ENCODE data around the gene LBHD2. TPM values are rescaled to one million over a fixed set of nuclear protein-coding genes. Genes with fewer than 3 reads are reported as not detected.

LBHD2 gene
- total and polyA plus RNA-seq, 2 of the 8 experiments (the other 6 are each of a cell fraction or from before 2014, with no cell fraction given), result not detected

DNA sequence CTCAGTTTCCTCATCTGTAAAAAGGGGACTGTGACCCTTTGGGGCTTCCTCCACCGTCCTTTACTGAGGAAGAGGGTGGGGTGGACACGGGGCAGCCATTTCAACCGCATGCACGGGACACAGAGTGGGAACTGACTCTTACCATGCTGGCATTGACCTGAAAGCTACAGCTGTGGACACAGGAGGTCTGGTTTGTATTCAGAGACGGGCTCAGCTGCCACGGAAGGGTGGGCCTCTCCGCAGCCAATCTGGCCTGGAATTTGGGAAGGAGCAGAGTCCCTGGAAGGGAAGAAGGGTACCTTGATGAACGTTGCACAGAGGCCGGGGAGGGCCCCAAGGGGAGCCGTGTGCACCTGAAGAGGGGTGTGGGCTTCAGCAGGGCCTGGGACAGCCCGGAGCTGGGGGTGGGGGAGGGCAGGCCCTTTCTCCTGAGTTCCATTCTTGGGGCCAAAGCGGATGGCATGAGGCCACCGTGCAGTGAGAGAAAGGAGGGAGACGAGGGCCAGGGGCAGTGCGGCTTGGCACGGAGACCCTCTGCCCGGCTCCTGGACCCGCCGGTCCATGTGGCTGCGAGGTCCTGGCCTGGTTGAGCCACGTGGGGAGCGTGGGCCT lies 53.8 kb downstream of the LBHD2 start:
- Histone ChIP-seq H4K8ac (ENCODE audit: extremely low read depth, insufficient read depth, low read length) (peak overlapping the region; percentile 58), H2BK5ac (ENCODE audit: low read depth, low read length) (peak overlapping the region; percentile 7; the same call in 1 of the 2 replicates), H3K4me3 (ENCODE audit: extremely low read depth in 1 of 4, insufficient read depth in 2 of 4, low read depth in 3 of 4, low read length in 4 of 4) (no peak overlapping the region), H3K14ac (ENCODE audit: insufficient read length) (no peak overlapping the region), H2BK12ac (ENCODE audit: low read depth, low read length) (peak overlapping the region; percentile 92; the same call in 1 of the 2 replicates), H3K23me2 (ENCODE audit: low read depth, low read length) (peaks cover 13% of the 10 kb centered on the region; the same call in 1 of the 2 replicates), H3K9me3 (ENCODE audit: insufficient read depth in 2 of 2, low read depth in 1 of 2, low read length in 1 of 2) (no peaks in the 10 kb centered on the region), H3K56ac (replicated peaks; ENCODE audit: insufficient read length, low read depth, low read length) (no peak overlapping the region), H4K91ac (replicated peaks; ENCODE audit: insufficient read length, low read length) (peak overlapping the region; percentile 44), H3K4ac (replicated peaks; ENCODE audit: insufficient read length, low read depth, low read length) (no peak overlapping the region), H2AK5ac (ENCODE audit: low read depth, low read length) (peak overlapping the region; percentile 83), H4K20me1 (replicated peaks in 1 of 2; ENCODE audit: control insufficient read depth in 1 of 2, insufficient read depth in 2 of 2, low read length in 2 of 2) (peaks cover 0 to 5% of the 10 kb centered on the region in 2 experiments), H3K9ac (replicated peaks in 1 of 4; ENCODE audit: extremely low read depth in 1 of 4, low read depth in 3 of 4, low read length in 3 of 4) (no peak overlapping the region), H2BK20ac (ENCODE audit: low read length) (no peak overlapping the region), H2BK120ac (replicated peaks; ENCODE audit: low read depth, low read length) (no peak overlapping the region), H2BK15ac (ENCODE audit: low read length) (peak overlapping the region; percentile 92; the same call in 1 of the 2 replicates), H3K36me3 (ENCODE audit: control insufficient read depth in 2 of 4, insufficient read depth in 4 of 4, low read length in 3 of 4) (peaks cover 3 to 10% (median 6%) of the 10 kb centered on the region in 4 experiments; a peak in 6 of 8 replicates), H3K27ac (ENCODE audit: low read depth, low read length) (no peak overlapping the region), H3K79me2 (ENCODE audit: control insufficient read depth in 1 of 2, insufficient read depth in 2 of 2, low read length in 2 of 2) (no peaks in the 10 kb centered on the region), H3K4me2 (ENCODE audit: insufficient read depth in 1 of 2, low read depth in 2 of 2, low read length in 2 of 2) (peak overlapping the region; percentile 82 to 86; a peak in 2 of 4 replicates), H3K79me1 (ENCODE audit: low read depth, low read length) (no peaks in the 10 kb centered on the region), H2AFZ (ENCODE audit: low read length) (no peak overlapping the region), H4K5ac (ENCODE audit: insufficient read length, low read depth, low read length) (no peak overlapping the region), H3K18ac (ENCODE audit: extremely low read depth, low read length) (peak overlapping the region; percentile 60), H3K4me1 (replicated peaks in 1 of 4; ENCODE audit: control insufficient read depth in 3 of 4, insufficient read depth in 4 of 4, low read length in 3 of 4) (peaks cover 0 to 11% (median 6%) of the 10 kb centered on the region in 4 experiments; a peak in 6 of 7 replicates), H3K23ac (ENCODE audit: insufficient read length) (no peak overlapping the region), H3K27me3 (replicated peaks in 1 of 4; ENCODE audit: control insufficient read depth in 3 of 4, extremely low read depth in 1 of 4, insufficient read depth in 3 of 4, low read length in 3 of 4) (peaks cover 0 to 23% (median 11%) of the 10 kb centered on the region in 4 experiments; a peak in 5 of 7 replicates)
- ChIA-PET POLR2A (ENCODE audit: partially characterized antibody) (interaction anchor here (0.7 to 4.6 kb wide), 6 partner anchors 10 to 196 kb away, joined by 3 to 26 read pairs (median 3); partner anchors contain the start of gene EIF5), CTCF (ENCODE audit: partially characterized antibody) (interaction anchor here (1.0 to 10.5 kb wide), 10 partner anchors 11 to 190 kb away, joined by 3 to 147 read pairs (median 6); partner anchors contain the start of gene TNFAIP2)
- FAIRE-seq (no peak), DNase-seq (ENCODE audit: low read depth in 1 of 2, low spot score in 2 of 2) (no peak)
- TF ChIP-seq MAX (IDR thresholded peaks at IDR 0.05), result peak; percentile 72
- no peak for TF ChIP-seq EGR1 (IDR thresholded peaks at IDR 0.05; ENCODE audit: borderline replicate concordance, low read depth, low read length)
- TF ChIP-seq, protein P1, sequence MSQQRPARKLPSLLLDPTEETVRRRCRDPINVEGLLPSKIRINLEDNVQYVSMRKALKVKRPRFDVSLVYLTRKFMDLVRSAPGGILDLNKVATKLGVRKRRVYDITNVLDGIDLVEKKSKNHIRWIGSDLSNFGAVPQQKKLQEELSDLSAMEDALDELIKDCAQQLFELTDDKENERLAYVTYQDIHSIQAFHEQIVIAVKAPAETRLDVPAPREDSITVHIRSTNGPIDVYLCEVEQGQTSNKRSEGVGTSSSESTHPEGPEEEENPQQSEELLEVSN (IDR thresholded peaks at IDR 0.05), result peak; percentile 17; the same call in 1 of the 2 replicates
- WGBS, 2 experiments (ENCODE audit: extremely low coverage in 1 of 2, insufficient coverage in 1 of 2, insufficient read length in 1 of 2, insufficient replicate concordance in 2 of 2, low coverage in 1 of 2, low lambda C conversion rate in 2 of 2, missing lambda C conversion rate in 1 of 2), result 79% methylated on average over 13 of the region's 22 CpGs; no CpG with 5 or more reads in 1 of the 2 experiments
